HepG2 (cell line): ENCODE results near the gene SH3D19.

ENCODE experiments used
- BHLHE40 ChIP-seq: IDR thresholded peaks from 2 replicates; pipeline ENCODE4 v1.6.1; 2011; ENCODE audit warnings: low read length, improper control_type of control experiment
- GTF2F1 ChIP-seq: fragments of 150-350 bp; IDR thresholded peaks from 2 replicates; pipeline ENCODE4 v1.6.1; 2014; ENCODE audit warnings: low read length
- MAZ ChIP-seq, 2 experiments: sonication (generic) in 1 of 2; formaldehyde crosslinking in 1 of 2; IDR thresholded peaks; 2 replicates each; pipeline versions ENCODE4 v1.5.0 to v1.6.1; 2012 to 2020; ENCODE audit warnings: low read depth in 2 of 2, mild to moderate bottlenecking in 2 of 2, borderline replicate concordance in 1 of 2, improper control_type of control experiment in 1 of 2, low read length in 1 of 2, missing genetic modification reagents in 1 of 2, moderate library complexity in 1 of 2
- MLXIP ChIP-seq: sonication (generic); formaldehyde crosslinking; IDR thresholded peaks from 2 replicates; pipeline ENCODE4 v1.9.0; 2021; ENCODE audit warnings: missing genetic modification reagents, borderline replicate concordance
- POLR2A ChIP-seq, 2 experiments: IDR thresholded peaks; 2 replicates each; pipeline ENCODE4 v1.6.1; 2011; ENCODE audit warnings: low read depth in 2 of 2, low read length in 2 of 2, mild to moderate bottlenecking in 1 of 2, moderate library complexity in 1 of 2; ENCODE audit not compliant: insufficient read depth in 1 of 2
- REST ChIP-seq, 2 experiments: IDR thresholded peaks; 2 replicates each; pipeline ENCODE4 v1.6.1; 2011 to 2012; ENCODE audit warnings: low read length in 2 of 2, borderline replicate concordance in 1 of 2, low read depth in 1 of 2, mild to moderate bottlenecking in 1 of 2, moderate library complexity in 1 of 2
- SIN3A ChIP-seq: IDR thresholded peaks from 2 replicates; pipeline ENCODE4 v1.6.1; 2011; ENCODE audit warnings: low read depth, mild to moderate bottlenecking, control low read depth, low read length, borderline replicate concordance
- SMC3 ChIP-seq: IDR thresholded peaks from 2 replicates; pipeline ENCODE4 v1.6.1; 2011; ENCODE audit warnings: low read length, improper control_type of control experiment
- ZNF335 ChIP-seq: sonication (generic); formaldehyde crosslinking; IDR thresholded peaks from 2 replicates; pipeline ENCODE4 v1.4.0; 2020; ENCODE audit warnings: missing genetic modification reagents
- ZNF589 ChIP-seq: sonication (generic); formaldehyde crosslinking; conservative IDR thresholded peaks from 2 replicates; pipeline ENCODE4 v1.8.0; 2022; ENCODE audit warnings: mild to moderate bottlenecking, moderate library complexity, missing genetic modification reagents
- TF ChIP-seq, protein P1 (sequence below): sonication (generic); formaldehyde crosslinking; IDR thresholded peaks from 2 replicates; pipeline ENCODE4 v1.5.0; 2020; ENCODE audit warnings: mild to moderate bottlenecking, missing genetic modification reagents, moderate library complexity

GRCh38 chr4:151297170-151297569, 28.2 kb downstream of the SH3D19 start:
- no peak for TF ChIP-seq ZNF589 (CRISPR knock-in tag)
- no peak for TF ChIP-seq GTF2F1
- TF ChIP-seq MAZ (IDR thresholded peaks at IDR 0.05; ENCODE audit: borderline replicate concordance, low read depth, low read length): no peak
- TF ChIP-seq MAZ (CRISPR knock-in tag; IDR thresholded peaks at IDR 0.05; ENCODE audit: low read depth): no peak
- TF ChIP-seq MLXIP (CRISPR knock-in tag): no peak
- no peak for TF ChIP-seq POLR2A (IDR thresholded peaks at IDR 0.05; ENCODE audit: insufficient read depth in 1 of 2, low read depth in 2 of 2, low read length in 2 of 2)
- TF ChIP-seq, protein P1, sequence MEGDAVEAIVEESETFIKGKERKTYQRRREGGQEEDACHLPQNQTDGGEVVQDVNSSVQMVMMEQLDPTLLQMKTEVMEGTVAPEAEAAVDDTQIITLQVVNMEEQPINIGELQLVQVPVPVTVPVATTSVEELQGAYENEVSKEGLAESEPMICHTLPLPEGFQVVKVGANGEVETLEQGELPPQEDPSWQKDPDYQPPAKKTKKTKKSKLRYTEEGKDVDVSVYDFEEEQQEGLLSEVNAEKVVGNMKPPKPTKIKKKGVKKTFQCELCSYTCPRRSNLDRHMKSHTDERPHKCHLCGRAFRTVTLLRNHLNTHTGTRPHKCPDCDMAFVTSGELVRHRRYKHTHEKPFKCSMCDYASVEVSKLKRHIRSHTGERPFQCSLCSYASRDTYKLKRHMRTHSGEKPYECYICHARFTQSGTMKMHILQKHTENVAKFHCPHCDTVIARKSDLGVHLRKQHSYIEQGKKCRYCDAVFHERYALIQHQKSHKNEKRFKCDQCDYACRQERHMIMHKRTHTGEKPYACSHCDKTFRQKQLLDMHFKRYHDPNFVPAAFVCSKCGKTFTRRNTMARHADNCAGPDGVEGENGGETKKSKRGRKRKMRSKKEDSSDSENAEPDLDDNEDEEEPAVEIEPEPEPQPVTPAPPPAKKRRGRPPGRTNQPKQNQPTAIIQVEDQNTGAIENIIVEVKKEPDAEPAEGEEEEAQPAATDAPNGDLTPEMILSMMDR (CRISPR knock-in tag): no peak
- no peak for TF ChIP-seq SIN3A
- no peak for TF ChIP-seq REST (IDR thresholded peaks at IDR 0.05; ENCODE audit: borderline replicate concordance in 1 of 2, low read depth in 1 of 2, low read length in 2 of 2)
- TF ChIP-seq ZNF335: no peak
- no peak for TF ChIP-seq SMC3
- TF ChIP-seq BHLHE40: no peak
